GM10266 (cell line): Measurements from ENCODE around the gene LACTB.

Source experiments
- DNase-seq: peaks from one replicate; pipeline ENCODE4 v3.0.0; 2012; ENCODE audit errors: extremely low spot score
- CTCF ChIP-seq: IDR thresholded peaks from 2 replicates; pipeline ENCODE4 v1.5.1; 2012; ENCODE audit warnings: mild to moderate bottlenecking, low read depth; ENCODE audit not compliant: control insufficient read depth, insufficient read depth; ENCODE audit errors: missing control alignments

The LACTB gene

GRCh38 chr15:63188926-63189871 is 67.5 kb downstream of the LACTB start, which contains the start of gene RAB8B:
RAB8B (plus strand) TSS chr15:63189606; CDS start chr15:63189625, 19 bp downstream.
- TF ChIP-seq CTCF: no peak
- DNase-seq: peak; percentile 89

- no peak for TF ChIP-seq CTCF
- DNase-seq: no peak
These were observed 68.5 kb downstream of the LACTB start for GRCh38 chr15:63189941-63190768.

- DNase-seq: no peak
- TF ChIP-seq CTCF: no peak
These were observed 69.3 kb downstream of the LACTB start for GRCh38 chr15:63190769-63191649.
